ENCODE results near the gene ANO10.

ANO10 gene

DNA sequence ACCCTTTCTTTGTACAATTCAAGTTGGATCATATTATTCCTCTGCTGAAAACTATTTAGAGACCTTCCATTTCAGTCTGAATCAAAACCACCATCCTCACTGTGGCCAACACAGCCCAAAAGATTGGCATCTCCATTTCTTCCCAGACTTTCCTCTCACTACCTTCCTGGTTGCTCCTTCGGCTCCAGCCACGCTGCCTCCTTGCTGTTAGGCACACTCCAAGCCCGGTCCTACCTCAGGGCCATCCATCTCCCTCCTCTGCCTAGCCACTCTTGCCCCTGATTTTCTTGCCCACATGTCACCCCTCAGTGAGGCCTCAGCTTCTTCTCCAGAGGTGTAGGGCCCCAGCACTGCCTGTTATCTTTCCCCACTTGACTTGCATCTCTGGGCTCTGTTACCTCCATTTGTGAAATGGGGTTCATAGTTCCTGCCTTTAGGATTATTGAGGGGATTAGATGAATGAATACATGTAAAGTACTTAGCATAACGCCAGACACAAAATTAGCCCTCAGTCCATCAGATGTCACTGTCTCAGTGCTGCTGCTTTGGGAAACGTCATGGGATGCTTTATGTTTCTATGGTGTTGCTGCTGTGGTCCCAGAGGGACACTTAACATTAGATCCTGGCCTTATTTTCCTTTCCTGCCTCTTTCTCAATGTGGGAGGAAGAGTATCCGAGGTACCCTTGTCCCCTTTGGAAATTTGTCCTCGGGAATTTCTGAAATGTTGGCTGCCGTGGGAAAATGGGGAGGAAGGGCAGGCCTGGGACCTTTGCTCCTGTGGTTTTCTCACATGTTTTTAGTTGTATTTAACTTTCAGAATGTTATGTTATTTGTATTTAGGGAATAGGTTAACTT, 304.1 kb downstream of the ANO10 start:
- DNase-seq (ENCODE audit: insufficient read length, low spot score) (no peak), FAIRE-seq (no peak)
- TF ChIP-seq POLR2A (IDR thresholded peaks at IDR 0.05; ENCODE audit: low read depth, low read length), result no peak

DNA sequence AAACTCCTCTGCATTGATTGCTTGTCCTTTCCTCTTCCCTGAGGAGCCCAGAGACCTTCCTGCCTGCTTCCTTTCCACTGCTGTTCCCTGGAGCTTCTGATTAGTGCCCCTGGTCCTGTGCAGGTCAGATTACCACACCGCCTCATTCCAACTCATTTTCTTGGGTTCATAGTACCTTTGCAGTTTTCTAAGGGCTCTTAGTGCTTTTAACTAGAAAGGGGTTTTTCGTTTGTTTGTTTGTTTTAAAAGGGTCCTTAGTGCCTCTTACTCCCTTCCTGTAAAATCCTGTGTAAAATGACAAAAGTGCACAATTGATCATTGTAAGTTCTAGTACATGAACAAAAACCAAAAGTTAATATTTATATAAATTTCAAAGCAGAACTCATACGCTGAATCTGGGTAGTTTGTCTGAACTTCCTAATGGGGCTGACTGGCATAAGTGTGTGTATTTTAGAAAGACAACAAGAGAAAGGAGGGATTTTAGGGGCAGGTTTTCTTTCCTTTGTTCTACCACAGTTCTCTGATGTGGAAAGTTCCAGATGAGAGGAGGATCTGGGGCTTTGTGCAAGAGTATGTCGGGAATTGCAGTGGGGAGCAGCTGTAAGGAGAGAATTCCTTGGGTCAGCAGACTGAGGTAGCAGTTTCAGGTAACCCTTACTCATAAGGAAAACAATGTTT, 304.9 kb downstream of the ANO10 start:
- FAIRE-seq, result no peak
- DNase-seq (ENCODE audit: insufficient read length, low spot score), result no peak
- TF ChIP-seq POLR2A (IDR thresholded peaks at IDR 0.05; ENCODE audit: low read depth, low read length), result no peak

Data from H54 (cell line).